AG09319 (cell line): ENCODE data around the gene MMP23B.
"Not testable (repeated sequence)": the region's sequence is repeated elsewhere in the genome, so short reads cannot be mapped to it uniquely, and the experiment has no call there.

Source experiments
- DNase-seq: peaks from one replicate; pipeline ENCODE4 v3.0.0-alpha.2; 2010; ENCODE audit warnings: low read depth; ENCODE audit errors: extremely low read depth
- TF ChIP-seq, protein P1 (sequence below): IDR thresholded peaks from 2 replicates; pipeline ENCODE4 v1.5.1; 2011; ENCODE audit warnings: low read depth, mild to moderate bottlenecking, inconsistent platforms, low read length, moderate library complexity

MMP23B gene

GRCh38 chr1:1631782-1632420 lies at the start of gene MMP23B:
TSS of gene MMP23B (plus strand) at chr1:1632173. CDS start at chr1:1632219, 46 bp downstream.
- TF ChIP-seq, protein P1, sequence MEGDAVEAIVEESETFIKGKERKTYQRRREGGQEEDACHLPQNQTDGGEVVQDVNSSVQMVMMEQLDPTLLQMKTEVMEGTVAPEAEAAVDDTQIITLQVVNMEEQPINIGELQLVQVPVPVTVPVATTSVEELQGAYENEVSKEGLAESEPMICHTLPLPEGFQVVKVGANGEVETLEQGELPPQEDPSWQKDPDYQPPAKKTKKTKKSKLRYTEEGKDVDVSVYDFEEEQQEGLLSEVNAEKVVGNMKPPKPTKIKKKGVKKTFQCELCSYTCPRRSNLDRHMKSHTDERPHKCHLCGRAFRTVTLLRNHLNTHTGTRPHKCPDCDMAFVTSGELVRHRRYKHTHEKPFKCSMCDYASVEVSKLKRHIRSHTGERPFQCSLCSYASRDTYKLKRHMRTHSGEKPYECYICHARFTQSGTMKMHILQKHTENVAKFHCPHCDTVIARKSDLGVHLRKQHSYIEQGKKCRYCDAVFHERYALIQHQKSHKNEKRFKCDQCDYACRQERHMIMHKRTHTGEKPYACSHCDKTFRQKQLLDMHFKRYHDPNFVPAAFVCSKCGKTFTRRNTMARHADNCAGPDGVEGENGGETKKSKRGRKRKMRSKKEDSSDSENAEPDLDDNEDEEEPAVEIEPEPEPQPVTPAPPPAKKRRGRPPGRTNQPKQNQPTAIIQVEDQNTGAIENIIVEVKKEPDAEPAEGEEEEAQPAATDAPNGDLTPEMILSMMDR = no peak
- DNase-seq = no peak

DNA sequence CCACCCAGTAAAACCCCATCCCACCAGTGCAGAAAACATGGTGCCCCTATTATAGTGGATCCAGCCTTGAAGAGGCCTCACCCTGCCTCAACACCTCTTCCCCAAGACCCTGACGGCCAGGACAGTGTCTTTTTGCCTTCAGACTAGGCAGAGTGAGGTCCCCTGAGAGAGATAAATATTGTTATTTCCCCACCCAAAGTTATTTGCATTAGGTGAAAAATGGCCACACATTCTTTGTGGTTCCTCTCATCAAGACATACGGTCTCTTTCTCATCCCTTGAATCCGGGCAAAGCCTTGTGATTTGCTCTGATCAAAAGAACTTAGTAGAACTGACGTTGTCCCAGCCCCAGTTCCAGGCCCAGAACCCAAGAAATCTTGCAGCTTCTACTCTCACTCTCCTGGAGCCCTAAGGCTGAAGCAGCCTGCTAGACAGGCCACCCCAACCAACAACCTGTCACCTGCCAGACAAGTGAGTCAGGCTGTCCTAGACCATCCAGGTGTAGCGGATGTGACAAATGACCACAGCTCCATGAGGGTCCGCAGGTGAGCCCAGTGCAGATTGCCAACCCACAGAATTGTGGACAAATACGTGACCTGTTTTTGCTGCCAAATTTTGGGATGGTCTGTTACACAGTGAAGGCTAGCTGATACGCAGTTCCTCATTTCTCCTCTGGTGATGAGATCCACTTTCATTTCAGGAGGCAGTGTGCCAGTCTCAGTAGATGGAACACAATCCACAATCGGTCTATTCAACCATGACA lies 49.2 kb upstream of the MMP23B start:
- no peak for DNase-seq
- TF ChIP-seq, protein P1 = no peak

- TF ChIP-seq, protein P1 = no peak
- DNase-seq = no peak
Measured at GRCh38 chr1:1583347-1584010, 48.5 kb upstream of the MMP23B start.

- DNase-seq = no peak
- TF ChIP-seq, protein P1 = no peak
Measured at GRCh38 chr1:1591452-1591851, 40.5 kb upstream of the MMP23B start.

DNA sequence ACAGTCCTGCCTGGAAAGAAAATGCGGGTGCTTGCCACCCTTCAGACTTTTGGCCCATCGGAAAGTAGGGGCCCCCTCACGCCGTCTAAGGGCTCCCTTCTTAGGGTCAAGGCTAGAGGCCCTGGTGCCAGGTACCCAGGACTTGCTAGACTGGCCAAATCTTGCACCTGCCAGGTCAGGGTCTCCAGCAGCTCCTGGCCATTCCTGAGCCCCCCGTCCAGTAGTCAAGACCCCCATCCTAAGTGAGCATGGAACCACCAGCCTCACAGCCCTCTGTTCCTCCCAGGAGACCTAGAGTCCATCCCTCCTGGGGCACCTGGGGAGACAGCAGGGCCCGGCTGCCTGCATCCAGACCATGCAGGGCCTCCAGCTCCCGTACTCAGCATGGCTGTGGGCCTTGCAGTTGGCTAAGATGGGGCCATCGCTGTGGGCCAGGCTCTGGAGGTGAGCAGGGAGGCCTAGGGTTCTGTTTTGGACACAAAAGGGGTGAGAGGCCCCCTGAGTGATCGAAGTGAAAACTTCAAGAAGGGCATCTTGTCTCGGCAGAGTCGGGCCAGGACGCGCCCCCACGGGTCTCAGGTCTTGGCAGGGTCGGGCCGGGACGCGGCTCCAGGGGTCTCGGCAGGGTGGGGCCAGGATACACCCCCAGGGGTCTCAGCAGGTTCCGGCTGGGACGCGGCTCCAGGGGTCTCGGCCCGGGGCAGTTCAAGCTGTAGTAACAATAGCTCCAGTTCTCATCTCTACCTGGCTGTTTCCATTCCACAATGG lies 38.0 kb upstream of the MMP23B start:
- no peak for DNase-seq
- TF ChIP-seq, protein P1 = no peak

- TF ChIP-seq, protein P1 = no peak
- DNase-seq = no peak
Measured at GRCh38 chr1:1594602-1595260, 37.2 kb upstream of the MMP23B start.

DNA sequence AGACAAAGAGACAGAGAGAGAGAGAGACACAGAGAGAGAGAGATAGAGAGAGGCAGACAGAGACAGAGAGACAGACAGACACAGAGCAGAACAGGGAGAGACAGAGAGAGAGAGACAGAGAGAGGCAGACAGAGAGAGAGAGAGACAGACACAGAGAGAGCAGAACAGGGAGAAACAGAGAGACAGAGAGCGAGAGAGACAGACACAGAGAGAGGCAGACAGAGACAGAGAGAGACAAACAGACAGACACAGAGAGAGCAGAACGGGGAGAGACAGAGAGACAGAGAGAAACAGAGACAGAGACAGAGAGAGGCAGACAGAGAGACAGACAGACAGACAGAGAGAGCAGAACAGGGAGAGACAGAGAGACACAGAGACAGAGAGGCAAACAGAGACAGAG lies 36.6 kb upstream of the MMP23B start:
- not testable (repeated sequence) for DNase-seq
